ENCODE measurements around the gene OTOF. TPM values are rescaled to one million over a fixed set of nuclear protein-coding genes. Genes with fewer than 3 reads are reported as not detected.

The OTOF gene
- total RNA-seq, 1 donor from 2014 or later, result 9.8 TPM

DNA sequence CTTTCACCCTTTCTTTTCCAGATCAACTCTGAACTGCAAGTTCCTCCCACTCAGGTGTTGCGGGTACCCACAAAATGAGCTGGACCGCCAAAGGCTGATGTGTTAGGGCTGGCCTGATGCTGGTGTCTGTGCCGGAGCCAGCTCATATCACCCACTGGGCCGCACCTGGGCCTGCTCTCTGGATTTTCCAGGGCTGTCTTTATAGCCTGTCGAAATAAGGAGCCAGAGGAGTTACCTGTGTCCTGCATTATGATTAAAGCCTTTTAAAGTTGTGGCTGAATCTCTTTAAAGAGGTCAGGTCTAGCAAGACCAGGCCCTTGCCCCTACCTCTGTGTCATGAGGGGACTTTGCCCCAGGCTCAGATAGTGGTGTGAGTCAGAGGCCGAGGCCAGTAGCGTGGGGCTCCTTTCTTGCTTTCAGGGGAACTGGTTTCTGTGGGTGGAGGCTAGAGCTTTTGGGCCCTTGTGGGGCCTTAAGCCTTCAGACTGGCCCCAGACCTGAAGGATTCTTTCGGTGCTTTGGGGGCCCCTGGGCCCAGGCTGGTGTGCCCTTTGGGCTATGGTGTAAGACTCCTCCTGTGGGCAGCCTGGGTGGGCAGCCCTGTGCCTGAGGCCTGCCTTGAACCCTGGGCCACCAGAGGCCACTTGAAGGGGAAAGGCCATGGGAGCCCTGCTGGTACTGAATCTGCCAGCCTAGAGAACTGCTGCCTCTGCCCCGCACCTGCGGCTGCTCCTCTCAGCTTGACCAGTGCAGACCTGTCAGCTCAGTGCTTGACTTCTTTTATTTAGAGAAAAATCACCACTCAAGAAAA lies 21.3 kb downstream of the OTOF start:
- Mint-ChIP-seq H3K9me3 (no peaks in the 10 kb centered on the region), H3K4me3 (ENCODE audit: low read depth) (no peak overlapping the region), H3K27me3 (ENCODE audit: low read depth) (peaks cover 1% of the 10 kb centered on the region), H3K27ac (no peak overlapping the region), H3K36me3 (ENCODE audit: low read depth) (no peaks in the 10 kb centered on the region), H3K4me1 (ENCODE audit: low read depth) (no peaks in the 10 kb centered on the region)
- intact Hi-C loops (cut with micrococcal nuclease), result no loop called here
- no peak for DNase-seq (ENCODE audit: low spot score)

DNA sequence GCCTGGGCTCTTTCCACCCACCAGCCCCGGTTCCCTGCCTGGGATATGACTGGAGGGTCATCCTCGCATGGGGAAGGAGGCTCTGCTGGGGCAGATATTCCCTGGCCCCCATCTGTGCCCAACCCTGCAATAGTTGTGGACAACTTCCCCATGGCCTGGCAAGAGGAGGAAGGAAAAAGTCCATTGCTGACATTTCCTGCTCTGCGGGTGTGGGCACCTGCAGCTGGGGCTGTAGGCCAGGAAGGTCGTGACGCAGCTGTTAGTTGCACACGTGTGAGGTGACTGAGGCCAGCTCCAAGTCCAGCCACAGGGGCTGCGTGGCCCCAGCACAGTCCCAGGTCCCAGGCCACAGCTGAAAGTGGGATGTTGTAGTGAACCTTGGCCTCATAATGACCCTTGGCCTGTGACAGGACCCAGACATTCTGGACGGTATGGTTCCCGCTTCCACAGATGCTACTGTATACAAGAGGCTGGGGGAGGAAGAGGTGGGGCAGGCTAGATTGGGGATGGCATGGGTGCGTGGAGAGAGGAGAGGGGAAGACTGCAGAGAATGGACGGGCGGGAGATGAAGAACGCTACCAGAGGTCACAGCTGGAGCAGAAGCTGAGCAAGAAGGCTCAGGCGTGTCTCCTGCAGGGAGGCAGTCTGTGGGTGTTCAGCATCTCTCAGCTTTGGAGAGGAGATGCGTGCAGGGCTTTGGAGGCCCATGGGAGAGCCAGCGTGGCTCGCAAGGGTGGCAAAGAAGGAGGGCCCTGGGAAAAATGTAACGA lies 22.1 kb downstream of the OTOF start:
- no peaks in the 10 kb centered on the region for H3K9me3 Mint-ChIP-seq
- intact Hi-C loops (cut with micrococcal nuclease), result no loop called here
- H3K27me3 Mint-ChIP-seq (ENCODE audit: low read depth), result peaks cover 2% of the 10 kb centered on the region
- no peaks in the 10 kb centered on the region for H3K4me1 Mint-ChIP-seq (ENCODE audit: low read depth)
- no peak overlapping the region for H3K27ac Mint-ChIP-seq
- no peak overlapping the region for H3K4me3 Mint-ChIP-seq (ENCODE audit: low read depth)
- no peak for DNase-seq (ENCODE audit: low spot score)
- no peaks in the 10 kb centered on the region for H3K36me3 Mint-ChIP-seq (ENCODE audit: low read depth)

GRCh38 chr2:26455037-26455669 lies 22.8 kb downstream of the OTOF start:
- intact Hi-C loops (cut with micrococcal nuclease), result no loop called here

DNA sequence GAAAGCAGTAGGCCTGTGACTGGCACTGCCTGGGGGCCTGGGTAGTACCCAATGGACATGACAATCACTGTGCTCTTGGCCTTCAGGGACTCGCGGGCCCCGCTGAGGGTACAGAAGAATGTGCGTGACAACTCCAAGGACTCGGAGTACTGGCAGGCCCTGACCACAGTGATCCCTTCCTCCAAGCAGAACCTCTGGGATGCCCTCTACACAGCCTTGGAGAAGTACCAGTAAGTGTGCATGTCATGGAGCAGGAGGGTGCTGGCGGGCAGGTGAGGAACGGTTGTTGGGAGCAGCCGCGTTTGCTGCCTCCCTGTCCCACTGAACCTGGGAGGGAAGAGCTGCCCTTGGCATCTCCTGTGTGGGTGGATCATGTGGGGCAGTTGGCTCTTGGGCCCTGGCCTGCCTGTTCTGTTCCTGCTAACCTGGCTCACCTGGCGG lies 23.3 kb downstream of the OTOF start:
- intact Hi-C loops (cut with micrococcal nuclease), result no loop called here
- no peaks in the 10 kb centered on the region for H3K36me3 Mint-ChIP-seq (ENCODE audit: low read depth)
- no peak overlapping the region for H3K4me3 Mint-ChIP-seq (ENCODE audit: low read depth)
- H3K27ac Mint-ChIP-seq, result no peak overlapping the region
- no peaks in the 10 kb centered on the region for H3K9me3 Mint-ChIP-seq
- no peak for DNase-seq (ENCODE audit: low spot score)
- H3K4me1 Mint-ChIP-seq (ENCODE audit: low read depth), result no peaks in the 10 kb centered on the region
- peaks cover 4% of the 10 kb centered on the region for H3K27me3 Mint-ChIP-seq (ENCODE audit: low read depth)

More at GRCh38 chr2:26455037-26455669, 22.8 kb downstream of the OTOF start:
- Mint-ChIP-seq H3K4me1 (ENCODE audit: low read depth) (no peaks in the 10 kb centered on the region), H3K4me3 (ENCODE audit: low read depth) (no peak overlapping the region), H3K9me3 (no peaks in the 10 kb centered on the region), H3K27me3 (ENCODE audit: low read depth) (peaks cover 3% of the 10 kb centered on the region), H3K36me3 (ENCODE audit: low read depth) (no peaks in the 10 kb centered on the region), H3K27ac (no peak overlapping the region)
- no peak for DNase-seq (ENCODE audit: low spot score)

DNA sequence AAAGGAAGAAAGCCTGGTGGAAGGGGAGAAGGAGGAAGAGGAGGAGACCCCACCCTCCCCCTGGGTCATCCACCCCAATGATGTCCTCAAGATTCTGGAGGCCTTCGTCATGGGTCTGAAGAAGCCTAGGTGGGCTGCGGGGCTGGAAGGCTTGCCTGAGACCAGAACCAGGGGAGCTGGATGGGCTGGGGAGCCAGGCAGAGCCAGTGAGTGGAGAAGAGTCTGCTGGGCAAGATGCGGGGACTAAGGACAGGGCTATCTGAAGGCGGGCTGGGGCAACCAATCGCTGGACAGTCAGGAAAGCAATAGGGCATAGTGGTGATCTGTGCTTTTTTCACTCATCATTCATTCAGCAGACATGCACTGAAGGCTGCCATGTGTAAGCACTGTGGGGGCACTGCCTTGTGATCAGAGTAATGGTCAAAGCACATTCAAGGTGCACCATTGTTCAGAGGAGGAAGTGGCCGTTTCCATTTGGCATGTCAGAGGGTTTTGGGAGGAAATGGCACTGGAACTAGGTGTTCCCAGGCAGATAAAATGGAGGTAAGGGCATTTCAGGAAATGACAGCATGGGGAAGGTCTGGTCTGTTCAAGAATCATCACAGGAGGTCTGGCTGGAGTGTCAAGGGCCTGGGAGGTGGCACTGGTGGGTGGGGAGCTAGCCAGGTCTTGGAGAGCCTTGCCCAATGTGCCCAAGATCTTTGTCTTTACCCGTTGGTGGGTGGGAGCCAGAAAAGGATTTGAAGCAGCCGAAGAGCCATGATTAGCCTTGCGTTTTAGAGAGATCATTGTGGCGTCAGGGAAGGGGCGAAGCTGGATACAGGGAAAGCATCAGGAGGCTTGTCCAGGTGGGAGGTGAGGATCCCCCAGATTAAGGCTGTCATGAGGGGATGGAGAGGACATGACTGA lies 24.2 kb downstream of the OTOF start:
- intact Hi-C loops (cut with micrococcal nuclease), result no loop called here

GRCh38 chr2:26451700-26452099 lies 26.2 kb downstream of the OTOF start:
- H3K27me3 Mint-ChIP-seq (ENCODE audit: low read depth), result peaks cover 4% of the 10 kb centered on the region
- DNase-seq (ENCODE audit: low spot score), result no peak
- H3K4me3 Mint-ChIP-seq (ENCODE audit: low read depth), result no peak overlapping the region
- no peaks in the 10 kb centered on the region for H3K9me3 Mint-ChIP-seq
- H3K36me3 Mint-ChIP-seq (ENCODE audit: low read depth), result no peaks in the 10 kb centered on the region
- no peak overlapping the region for H3K27ac Mint-ChIP-seq
- intact Hi-C loops (cut with micrococcal nuclease), result no loop called here
- no peaks in the 10 kb centered on the region for H3K4me1 Mint-ChIP-seq (ENCODE audit: low read depth)

More for the DNA sequence above, 24.2 kb downstream of the OTOF start:
- Mint-ChIP-seq H3K36me3 (ENCODE audit: low read depth) (no peaks in the 10 kb centered on the region), H3K9me3 (no peaks in the 10 kb centered on the region), H3K27ac (no peak overlapping the region), H3K4me1 (ENCODE audit: low read depth) (no peaks in the 10 kb centered on the region), H3K27me3 (ENCODE audit: low read depth) (peaks cover 4% of the 10 kb centered on the region), H3K4me3 (ENCODE audit: low read depth) (no peak overlapping the region)
- DNase-seq (ENCODE audit: low spot score), result no peak

GRCh38 chr2:26450031-26450635 lies 27.8 kb downstream of the OTOF start:
- H3K27ac Mint-ChIP-seq, result no peak overlapping the region
- H3K9me3 Mint-ChIP-seq, result no peaks in the 10 kb centered on the region
- peaks cover 4% of the 10 kb centered on the region for H3K27me3 Mint-ChIP-seq (ENCODE audit: low read depth)
- intact Hi-C loops (cut with micrococcal nuclease), result no loop called here
- H3K36me3 Mint-ChIP-seq (ENCODE audit: low read depth), result no peaks in the 10 kb centered on the region
- no peaks in the 10 kb centered on the region for H3K4me1 Mint-ChIP-seq (ENCODE audit: low read depth)
- no peak for DNase-seq (ENCODE audit: low spot score)
- no peak overlapping the region for H3K4me3 Mint-ChIP-seq (ENCODE audit: low read depth)

DNA sequence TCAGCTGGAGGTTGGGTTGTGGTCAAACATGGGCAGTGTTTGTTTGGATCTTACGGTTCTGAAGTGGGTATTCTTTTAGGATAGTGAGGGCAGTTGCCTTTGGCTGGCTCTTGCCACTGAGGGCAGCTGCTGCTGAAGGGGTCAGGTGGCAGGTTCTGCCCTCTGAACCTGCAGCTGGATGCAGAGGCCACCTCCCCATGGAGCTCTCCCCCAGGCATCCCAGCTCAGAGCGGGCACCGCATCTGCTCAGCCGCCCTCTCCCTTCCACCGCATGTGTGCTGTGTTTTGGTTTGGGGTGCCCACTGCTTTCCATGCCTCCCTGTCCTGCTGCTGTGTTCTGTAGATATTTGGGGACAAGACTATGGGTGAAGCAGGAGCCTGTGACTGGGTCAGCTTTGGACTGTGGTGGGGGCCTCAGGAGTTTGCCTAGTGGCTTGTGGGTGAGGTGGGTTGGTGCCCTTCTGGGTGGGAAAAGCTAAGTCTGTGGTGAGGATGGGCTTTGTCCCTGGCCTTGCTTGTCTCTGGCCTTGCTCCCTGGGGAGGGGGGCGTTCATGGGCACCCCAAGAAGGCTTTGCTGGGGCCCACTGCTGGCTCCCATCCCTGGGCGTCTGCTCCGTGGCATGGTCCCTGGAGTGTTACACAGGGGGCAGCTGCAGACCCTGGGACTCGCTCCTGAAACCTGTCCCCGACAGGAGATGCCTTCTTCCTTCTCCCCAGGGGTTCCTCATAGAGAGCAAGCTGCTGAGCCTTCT lies 28.5 kb downstream of the OTOF start:
- Mint-ChIP-seq H3K27ac (no peak overlapping the region), H3K9me3 (no peaks in the 10 kb centered on the region), H3K4me1 (ENCODE audit: low read depth) (no peaks in the 10 kb centered on the region), H3K36me3 (ENCODE audit: low read depth) (no peaks in the 10 kb centered on the region), H3K27me3 (ENCODE audit: low read depth) (peaks cover 4% of the 10 kb centered on the region), H3K4me3 (ENCODE audit: low read depth) (no peak overlapping the region)
- DNase-seq (ENCODE audit: low spot score), result no peak
- intact Hi-C loops (cut with micrococcal nuclease), result no loop called here

GRCh38 chr2:26448651-26449050 lies 29.3 kb downstream of the OTOF start:
- H3K4me3 Mint-ChIP-seq (ENCODE audit: low read depth), result no peak overlapping the region
- no peak overlapping the region for H3K27ac Mint-ChIP-seq
- H3K9me3 Mint-ChIP-seq, result no peaks in the 10 kb centered on the region
- intact Hi-C loops (cut with micrococcal nuclease), result no loop called here
- no peaks in the 10 kb centered on the region for H3K4me1 Mint-ChIP-seq (ENCODE audit: low read depth)
- H3K36me3 Mint-ChIP-seq (ENCODE audit: low read depth), result no peaks in the 10 kb centered on the region
- DNase-seq (ENCODE audit: low spot score), result no peak
- H3K27me3 Mint-ChIP-seq (ENCODE audit: low read depth), result peaks cover 4% of the 10 kb centered on the region

DNA sequence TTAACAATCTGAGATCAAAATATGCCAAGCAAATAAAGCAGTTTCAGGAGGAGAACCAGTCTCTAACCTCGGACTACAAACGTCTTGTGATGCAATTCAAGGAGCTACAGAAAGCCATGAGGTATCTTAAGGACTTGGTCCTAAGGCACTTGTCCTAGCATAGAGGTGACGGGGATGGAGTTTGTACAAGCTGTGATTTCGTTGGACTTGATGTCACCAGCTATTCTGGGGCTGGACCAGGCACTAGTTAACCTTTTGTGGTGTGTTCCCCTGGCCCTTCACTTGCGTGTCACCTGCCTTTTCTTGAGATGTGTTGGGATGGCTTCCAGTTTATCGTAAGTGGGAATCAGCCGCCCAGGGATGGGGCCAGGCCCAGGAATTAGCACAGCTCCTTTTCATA lies 33.7 kb downstream of the OTOF start:
- Mint-ChIP-seq H3K4me1 (ENCODE audit: low read depth) (no peaks in the 10 kb centered on the region), H3K4me3 (ENCODE audit: low read depth) (no peak overlapping the region), H3K9me3 (no peaks in the 10 kb centered on the region), H3K27ac (no peak overlapping the region), H3K36me3 (ENCODE audit: low read depth) (no peaks in the 10 kb centered on the region), H3K27me3 (ENCODE audit: low read depth) (peaks cover 3% of the 10 kb centered on the region)
- no peak for DNase-seq (ENCODE audit: low spot score)
- intact Hi-C loops (cut with micrococcal nuclease), result no loop called here

DNA sequence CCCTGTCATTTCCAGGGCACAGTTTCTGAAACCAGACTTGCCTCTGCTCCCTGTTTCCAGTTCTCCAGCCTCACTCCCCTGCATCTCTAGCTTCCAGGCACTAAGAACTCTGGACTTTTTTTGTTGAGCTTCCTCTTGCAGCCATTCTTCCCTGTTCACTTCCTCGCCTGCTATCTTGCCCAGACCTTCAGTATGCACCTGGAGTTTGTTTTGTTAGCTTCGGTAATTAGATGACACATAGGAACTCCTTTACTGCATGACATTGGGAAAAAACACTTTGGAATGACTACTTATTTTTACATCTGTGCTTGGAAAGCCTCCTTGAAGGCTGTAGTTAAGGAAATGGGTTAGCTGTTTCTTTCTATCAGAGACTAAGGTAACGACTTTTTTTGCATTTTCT lies 35.2 kb downstream of the OTOF start:
- no peak for DNase-seq (ENCODE audit: low spot score)
- Mint-ChIP-seq H3K36me3 (ENCODE audit: low read depth) (no peaks in the 10 kb centered on the region), H3K27me3 (ENCODE audit: low read depth) (peaks cover 12% of the 10 kb centered on the region), H3K4me1 (ENCODE audit: low read depth) (peaks cover 3% of the 10 kb centered on the region), H3K9me3 (no peaks in the 10 kb centered on the region), H3K4me3 (ENCODE audit: low read depth) (no peak overlapping the region), H3K27ac (no peak overlapping the region)
- intact Hi-C loops (cut with micrococcal nuclease), result no loop called here
